ENCODE results near the gene ARFRP1.

The ARFRP1 gene

GRCh38 chr20:63690003-63690897 is 17.5 kb downstream of the ARFRP1 start:
- DNase-seq, result no peak

GRCh38 chr20:63689046-63690002 is 18.5 kb downstream of the ARFRP1 start:
- DNase-seq, result no peak

DNA sequence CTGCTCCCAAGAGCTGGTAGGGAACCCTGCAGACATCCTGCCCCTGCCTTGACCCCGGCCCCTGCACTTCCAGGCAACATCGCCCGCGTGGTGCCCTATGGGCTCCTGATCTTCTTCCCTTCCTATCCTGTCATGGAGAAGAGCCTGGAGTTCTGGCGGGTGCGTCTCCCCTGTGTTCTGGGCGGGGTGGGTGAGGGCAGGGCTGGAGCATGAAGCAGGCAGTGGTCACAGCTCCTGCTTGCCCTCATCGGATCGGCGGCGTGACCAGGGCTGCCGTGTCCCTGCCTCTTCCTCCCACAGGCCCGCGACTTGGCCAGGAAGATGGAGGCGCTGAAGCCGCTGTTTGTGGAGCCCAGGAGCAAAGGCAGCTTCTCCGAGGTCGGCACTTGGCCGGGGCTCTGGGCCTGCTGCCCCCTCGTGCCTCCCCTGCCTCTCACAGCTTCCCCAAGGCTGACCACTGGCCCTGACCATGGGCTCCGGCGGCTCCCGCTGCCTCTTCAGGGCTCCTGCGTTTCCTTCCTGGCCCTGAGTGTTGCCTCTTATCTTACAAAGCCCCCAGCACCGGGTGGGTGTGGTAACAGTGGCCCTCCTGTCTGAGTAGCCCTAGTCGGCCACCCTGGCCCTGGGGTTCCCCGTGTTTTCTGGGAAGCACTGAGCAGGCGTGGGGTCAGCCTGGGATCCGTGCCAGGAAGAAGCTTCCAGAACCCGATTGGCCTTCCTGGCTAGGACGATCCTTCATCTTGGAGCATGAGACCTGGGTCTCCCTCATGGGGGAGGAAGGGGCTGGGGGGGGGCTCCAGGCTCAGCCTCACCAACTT is 19.3 kb downstream of the ARFRP1 start:
- no peak for DNase-seq

- DNase-seq, result no peak
These were observed 20.2 kb downstream of the ARFRP1 start for GRCh38 chr20:63687419-63688178.

- no peak for DNase-seq
These were observed 21.1 kb downstream of the ARFRP1 start for GRCh38 chr20:63686492-63687321.

- no peak for DNase-seq
These were observed 21.7 kb downstream of the ARFRP1 start for GRCh38 chr20:63686094-63686491.

DNA sequence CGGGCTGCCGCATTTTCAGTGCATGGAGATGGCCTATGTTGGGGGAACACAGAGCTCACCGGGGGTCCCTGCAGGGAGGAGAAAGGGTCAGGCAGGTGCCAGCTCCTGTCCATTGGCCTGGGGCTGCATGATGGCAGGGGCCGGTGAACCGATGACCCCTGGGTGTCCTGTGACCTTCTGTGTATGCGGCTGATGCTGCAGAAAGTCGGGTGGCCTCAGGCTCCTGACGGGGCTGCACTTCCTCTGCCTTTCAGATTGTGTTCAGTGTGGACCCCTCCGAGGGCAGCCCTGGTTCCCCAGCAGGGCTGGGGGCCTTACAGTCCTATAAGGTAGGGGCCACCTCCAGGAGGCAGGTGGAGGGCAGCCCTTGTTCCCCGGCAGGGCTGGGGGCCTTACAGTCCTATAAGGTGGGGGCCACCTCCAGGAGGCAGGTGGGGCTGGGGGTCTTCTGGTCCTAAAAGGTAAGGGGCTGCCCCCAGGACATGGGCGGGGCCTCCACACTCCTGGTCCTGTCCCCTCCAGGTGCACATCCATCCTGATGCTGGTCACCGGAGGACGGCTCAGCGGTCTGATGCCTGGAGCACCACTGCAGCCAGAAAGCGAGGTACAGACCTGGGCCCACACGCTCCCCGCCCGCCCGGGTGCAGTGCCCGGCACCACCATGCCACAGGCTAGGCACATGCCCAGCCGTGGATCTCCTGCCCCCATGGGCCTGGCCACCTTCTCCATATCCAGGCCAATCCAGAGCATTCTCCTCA is 22.3 kb downstream of the ARFRP1 start:
- DNase-seq, result no peak

DNA sequence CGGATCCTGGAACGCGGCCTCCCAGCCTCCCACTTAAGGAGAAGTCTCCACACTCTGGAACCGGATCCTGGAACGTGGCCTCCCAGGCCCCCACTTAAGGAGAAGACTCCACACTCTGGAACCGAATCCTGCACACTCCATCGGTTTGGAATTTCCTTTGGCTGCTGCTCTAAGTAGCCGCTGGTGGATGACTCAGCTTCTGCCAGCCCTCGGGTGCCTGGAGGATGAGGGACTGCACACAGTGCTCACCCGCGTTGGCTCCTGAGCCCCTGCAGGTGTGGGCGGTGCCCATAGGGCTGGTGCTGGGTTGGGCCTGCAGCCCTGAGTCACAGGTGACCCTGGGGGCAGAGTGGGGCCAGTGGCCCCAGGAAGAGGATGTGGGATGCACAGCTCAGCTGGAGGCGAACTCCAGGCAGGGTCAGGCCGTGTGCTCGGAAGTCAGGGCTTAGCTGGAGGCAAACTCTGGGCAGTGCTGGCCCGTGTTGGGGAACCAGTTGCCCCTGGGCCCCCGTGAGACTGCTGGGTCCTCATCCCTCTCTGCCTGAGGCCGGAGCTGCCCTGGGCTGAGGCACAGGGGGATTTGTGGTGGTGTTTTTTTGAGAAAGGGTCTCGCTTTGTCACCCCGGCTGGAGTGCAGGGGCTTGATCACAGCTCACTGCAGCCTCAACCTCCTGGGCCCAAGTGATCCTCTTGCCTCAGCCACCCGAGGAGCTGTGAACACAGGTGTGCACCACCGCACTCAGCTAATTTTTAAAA is 25.2 kb downstream of the ARFRP1 start:
- no peak for DNase-seq

DNA sequence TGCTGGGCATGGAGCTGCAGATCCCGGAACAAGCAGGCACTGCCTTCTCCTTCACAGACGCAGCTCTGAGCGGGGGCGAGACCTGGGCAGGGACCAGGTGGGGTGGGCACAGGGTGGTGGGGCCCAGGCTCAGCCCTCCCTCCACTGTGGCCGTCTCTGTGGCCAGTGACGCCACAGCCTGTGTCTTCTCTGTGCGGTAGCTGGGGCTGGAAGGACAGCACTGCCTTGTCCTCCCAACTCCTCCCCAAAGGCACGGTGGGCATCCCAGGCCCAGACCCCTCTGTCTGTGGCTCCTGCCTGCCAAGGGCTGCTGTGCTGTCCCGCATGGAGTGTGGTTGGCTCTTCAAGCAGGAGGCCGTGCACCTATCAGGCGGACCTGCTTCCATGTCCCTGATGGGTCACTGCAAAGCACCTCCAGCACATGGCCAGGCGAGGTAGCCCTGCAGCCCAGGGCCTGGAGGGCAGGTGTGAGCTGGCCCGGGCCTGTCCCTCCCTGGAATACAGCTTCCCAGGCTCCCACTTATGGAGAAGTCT is 26.1 kb downstream of the ARFRP1 start:
- DNase-seq, result no peak

DNA sequence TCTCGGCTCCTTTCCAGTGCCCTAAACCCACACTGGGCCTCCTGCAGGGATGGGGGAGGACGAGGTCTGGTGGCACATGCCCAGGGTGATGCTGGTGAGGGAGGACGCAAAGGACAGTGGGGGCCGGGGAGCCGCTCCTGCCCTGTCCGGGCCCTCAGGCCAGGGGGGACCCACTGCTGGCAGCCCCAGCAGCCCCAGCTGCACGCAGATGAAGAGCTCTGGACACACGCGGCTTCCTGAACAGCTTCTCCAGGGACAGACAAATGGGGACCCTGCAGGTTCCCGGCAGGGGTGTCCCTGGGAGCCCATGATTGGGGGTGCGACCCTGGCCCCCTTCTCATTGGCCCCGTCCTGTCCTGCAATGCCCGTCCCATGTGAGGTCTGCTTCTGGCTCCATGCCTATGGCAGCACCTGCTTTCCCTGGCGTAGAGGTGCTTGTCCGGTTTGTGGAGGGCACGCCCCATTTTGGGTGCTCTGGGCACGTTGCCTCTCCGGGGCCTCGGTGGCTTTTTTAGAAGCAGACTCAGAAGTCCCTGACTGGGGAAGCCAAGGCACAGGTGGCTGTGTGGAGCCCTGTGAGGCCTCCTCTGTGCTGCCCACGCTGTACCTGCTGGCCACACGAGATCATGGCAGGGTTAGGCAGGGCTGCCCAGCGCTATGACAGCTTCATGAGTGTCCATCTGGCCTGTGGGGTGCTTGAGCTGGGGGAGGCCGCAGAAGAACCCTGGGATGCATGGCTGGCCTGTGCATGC is 26.7 kb downstream of the ARFRP1 start:
- no peak for DNase-seq

DNA sequence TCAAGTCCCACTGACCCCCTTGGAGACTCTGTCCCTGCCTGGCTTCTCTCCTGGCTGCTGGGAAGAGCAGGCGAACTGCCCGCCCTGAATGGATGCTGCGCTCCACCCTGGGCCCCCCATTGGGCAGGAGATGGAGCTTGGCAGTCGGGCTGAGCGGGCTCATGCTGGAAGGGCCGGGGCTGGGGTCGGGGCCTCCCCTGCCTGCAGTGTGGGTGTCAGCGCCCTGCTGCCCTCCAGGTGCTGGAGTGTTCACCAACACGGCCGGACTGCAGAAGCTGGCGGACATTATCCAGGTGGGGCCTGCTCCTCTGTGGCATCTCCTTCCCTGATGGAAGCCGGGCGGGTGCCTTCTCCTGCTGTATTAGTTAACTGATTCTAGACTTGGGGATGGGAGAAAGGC is 27.3 kb downstream of the ARFRP1 start:
- DNase-seq, result no peak

DNA sequence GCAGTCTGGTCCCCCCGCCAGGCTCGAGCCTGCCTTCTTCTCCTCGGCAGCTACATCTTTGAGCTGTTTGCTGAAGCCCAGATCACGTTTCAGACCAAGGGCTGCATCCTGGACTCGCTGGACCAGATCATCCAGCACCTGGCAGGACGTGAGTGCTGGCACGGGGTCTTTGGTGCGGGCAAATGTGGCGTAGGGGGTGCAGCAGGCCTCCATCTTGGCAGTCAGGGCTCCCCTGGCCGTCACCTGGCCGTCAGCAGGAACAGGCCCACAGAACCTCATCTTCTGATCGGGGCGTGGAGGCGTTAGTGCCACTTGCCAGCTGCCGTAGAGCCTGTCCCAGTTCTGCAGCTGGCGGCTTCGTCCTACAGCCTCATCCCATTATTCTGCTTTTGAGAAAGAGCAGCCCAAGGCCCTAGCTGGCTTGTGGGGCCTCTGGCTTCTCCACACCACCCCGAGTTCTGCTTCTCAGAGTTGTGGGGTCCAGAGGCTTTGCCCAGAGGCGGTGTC is 27.9 kb downstream of the ARFRP1 start:
- no peak for DNase-seq

DNA sequence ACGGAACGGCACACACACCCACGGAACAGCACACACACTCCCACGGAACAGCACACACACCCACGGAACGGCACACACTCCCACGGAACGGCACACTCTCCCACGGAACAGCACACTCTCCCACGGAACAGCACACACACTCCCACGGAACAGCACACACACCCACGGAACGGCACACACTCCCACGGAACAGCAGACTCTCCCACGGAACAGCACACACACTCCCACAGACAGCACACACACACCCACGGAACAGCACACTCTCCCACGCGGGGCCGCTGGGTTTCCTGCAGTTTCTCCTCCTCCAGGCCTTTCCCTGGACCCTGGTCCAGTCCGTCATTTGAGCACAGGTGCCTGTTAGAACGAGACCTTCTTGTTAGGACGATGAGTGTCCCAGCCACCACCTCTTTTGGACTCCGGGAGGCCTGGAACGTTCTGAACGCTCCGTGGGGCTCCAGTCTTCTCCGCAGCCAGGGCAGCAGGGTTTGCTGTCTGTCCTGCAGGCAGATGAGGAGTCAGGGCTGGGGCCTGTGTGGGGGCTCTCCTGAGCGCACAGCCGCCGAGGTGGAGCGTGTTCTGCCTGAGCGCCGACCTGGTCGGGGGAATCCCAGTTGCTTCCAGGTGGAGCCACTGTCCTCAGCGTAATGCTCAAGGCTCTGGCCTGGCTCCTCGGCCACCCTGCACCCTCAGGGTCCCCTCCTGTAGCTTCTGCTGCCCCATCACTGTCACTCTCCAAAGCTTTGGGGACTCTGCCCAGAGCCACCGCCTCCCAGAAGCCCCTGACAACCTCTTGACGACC is 28.9 kb downstream of the ARFRP1 start:
- no peak for DNase-seq

GRCh38 chr20:63678071-63678470 is 29.7 kb downstream of the ARFRP1 start:
- DNase-seq, result no peak

- no peak for DNase-seq
These were observed 32.0 kb downstream of the ARFRP1 start for GRCh38 chr20:63675681-63676368.

- DNase-seq, result no peak
These were observed 33.8 kb downstream of the ARFRP1 start for GRCh38 chr20:63673951-63674350.

- DNase-seq, result no peak
These were observed 35.1 kb downstream of the ARFRP1 start for GRCh38 chr20:63672666-63673065.
